ENCODE measurements around the gene DMKN. TPM values are rescaled to one million over a fixed set of nuclear protein-coding genes. Genes with fewer than 3 reads are reported as not detected.

DMKN gene
- polyA plus RNA-seq, 3 donors, result not detected

- intact Hi-C loops (cut with micrococcal nuclease), result no loop called here
These were observed 897 bp upstream of the DMKN start for GRCh38 chr19:35514282-35514809.

GRCh38 chr19:35512831-35513627, 420 bp downstream of the DMKN start:
- peak overlapping the region in 1 of 2 donors; percentile 7 for H3K4me3 Mint-ChIP-seq
- no peak overlapping the region for H3K9ac ChIP-seq (ENCODE audit: insufficient read depth, low read length, poor library complexity, severe bottlenecking)
- H2AFZ ChIP-seq (ENCODE audit: insufficient read depth, low read depth, low read length, poor library complexity, severe bottlenecking), result no peak overlapping the region
- peaks cover 7% of the 10 kb centered on the region for H3K4me1 Mint-ChIP-seq
- H3K27ac Mint-ChIP-seq, result peak overlapping the region in 2 of 7 donors; percentile 7 to 57
- peaks cover 0 to 1% of the 10 kb centered on the region in 2 donors for H3K36me3 Mint-ChIP-seq
- peaks cover 0 to 4% of the 10 kb centered on the region in 2 donors for H3K4me1 ChIP-seq (ENCODE audit: control insufficient read depth in 1 of 2, insufficient read depth in 2 of 2, low read length in 2 of 2)
- DNase-seq, result no peak
- H3K9me3 ChIP-seq (replicated peaks in 1 of 2; ENCODE audit: control insufficient read depth in 1 of 2, insufficient read depth in 1 of 2, low read length in 2 of 2), result no peaks in the 10 kb centered on the region
- H3K27me3 ChIP-seq (ENCODE audit: control insufficient read depth in 2 of 2, insufficient read depth in 2 of 2, low read length in 2 of 2), result peaks cover 18 to 34% of the 10 kb centered on the region in 2 donors
- H3K4me3 ChIP-seq (replicated peaks in 1 of 3; ENCODE audit: low read depth in 2 of 3, low read length in 3 of 3), result no peak overlapping the region
- H3K27me3 Mint-ChIP-seq (ENCODE audit: low read depth in 3 of 3), result peaks cover 46 to 60% (median 47%) of the 10 kb centered on the region in 3 donors
- 94% methylated on average over 14 of the region's 15 CpGs for WGBS (ENCODE audit: insufficient coverage)
- H3K27ac ChIP-seq (ENCODE audit: low read depth in 1 of 2, low read length in 2 of 2), result no peak overlapping the region
- intact Hi-C loops (cut with micrococcal nuclease), result no loop called here
- H3K9me3 Mint-ChIP-seq, result peaks cover 0 to 4% (median 0%) of the 10 kb centered on the region in 7 donors
- no peaks in the 10 kb centered on the region for H4K20me1 ChIP-seq (ENCODE audit: insufficient read depth, low read length)
- H3K79me2 ChIP-seq (ENCODE audit: insufficient read depth, low read length), result no peaks in the 10 kb centered on the region
- TF ChIP-seq, protein P1, sequence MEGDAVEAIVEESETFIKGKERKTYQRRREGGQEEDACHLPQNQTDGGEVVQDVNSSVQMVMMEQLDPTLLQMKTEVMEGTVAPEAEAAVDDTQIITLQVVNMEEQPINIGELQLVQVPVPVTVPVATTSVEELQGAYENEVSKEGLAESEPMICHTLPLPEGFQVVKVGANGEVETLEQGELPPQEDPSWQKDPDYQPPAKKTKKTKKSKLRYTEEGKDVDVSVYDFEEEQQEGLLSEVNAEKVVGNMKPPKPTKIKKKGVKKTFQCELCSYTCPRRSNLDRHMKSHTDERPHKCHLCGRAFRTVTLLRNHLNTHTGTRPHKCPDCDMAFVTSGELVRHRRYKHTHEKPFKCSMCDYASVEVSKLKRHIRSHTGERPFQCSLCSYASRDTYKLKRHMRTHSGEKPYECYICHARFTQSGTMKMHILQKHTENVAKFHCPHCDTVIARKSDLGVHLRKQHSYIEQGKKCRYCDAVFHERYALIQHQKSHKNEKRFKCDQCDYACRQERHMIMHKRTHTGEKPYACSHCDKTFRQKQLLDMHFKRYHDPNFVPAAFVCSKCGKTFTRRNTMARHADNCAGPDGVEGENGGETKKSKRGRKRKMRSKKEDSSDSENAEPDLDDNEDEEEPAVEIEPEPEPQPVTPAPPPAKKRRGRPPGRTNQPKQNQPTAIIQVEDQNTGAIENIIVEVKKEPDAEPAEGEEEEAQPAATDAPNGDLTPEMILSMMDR (IDR thresholded peaks at IDR 0.05), result no peak
- no peak overlapping the region for H3K4me2 ChIP-seq (replicated peaks; ENCODE audit: extremely low read depth, low read length, poor library complexity, severe bottlenecking)
- H3K36me3 ChIP-seq (replicated peaks in 1 of 2; ENCODE audit: control insufficient read depth in 1 of 2, insufficient read depth in 2 of 2, low read length in 2 of 2), result no peaks in the 10 kb centered on the region

More at GRCh38 chr19:35514282-35514809, 897 bp upstream of the DMKN start:
- no peak overlapping the region for H3K4me2 ChIP-seq (replicated peaks; ENCODE audit: extremely low read depth, low read length, poor library complexity, severe bottlenecking)
- no peak for DNase-seq
- Mint-ChIP-seq H3K4me3 (no peak overlapping the region), H3K4me1 (peaks cover 7% of the 10 kb centered on the region), H3K27ac (peak overlapping the region in 1 of 7 donors; percentile 15), H3K27me3 (ENCODE audit: low read depth in 3 of 3) (peaks cover 34 to 47% (median 36%) of the 10 kb centered on the region in 3 donors), H3K36me3 (peaks cover 0 to under 1% of the 10 kb centered on the region in 2 donors), H3K9me3 (peaks cover 0 to 2% (median 0%) of the 10 kb centered on the region in 7 donors)
- peaks cover 0 to 4% of the 10 kb centered on the region in 2 donors for H3K4me1 ChIP-seq (ENCODE audit: control insufficient read depth in 1 of 2, insufficient read depth in 2 of 2, low read length in 2 of 2)
- H4K20me1 ChIP-seq (ENCODE audit: insufficient read depth, low read length), result no peaks in the 10 kb centered on the region
- H3K4me3 ChIP-seq (replicated peaks in 1 of 3; ENCODE audit: low read depth in 2 of 3, low read length in 3 of 3), result no peak overlapping the region
- peaks cover 10 to 21% of the 10 kb centered on the region in 2 donors for H3K27me3 ChIP-seq (ENCODE audit: control insufficient read depth in 2 of 2, insufficient read depth in 2 of 2, low read length in 2 of 2)
- no peaks in the 10 kb centered on the region for H3K79me2 ChIP-seq (ENCODE audit: insufficient read depth, low read length)
- no peak overlapping the region for H2AFZ ChIP-seq (ENCODE audit: insufficient read depth, low read depth, low read length, poor library complexity, severe bottlenecking)
- H3K9ac ChIP-seq (ENCODE audit: insufficient read depth, low read length, poor library complexity, severe bottlenecking), result no peak overlapping the region
- H3K27ac ChIP-seq (ENCODE audit: low read depth in 1 of 2, low read length in 2 of 2), result no peak overlapping the region
- no peaks in the 10 kb centered on the region for H3K9me3 ChIP-seq (replicated peaks in 1 of 2; ENCODE audit: control insufficient read depth in 1 of 2, insufficient read depth in 1 of 2, low read length in 2 of 2)
- TF ChIP-seq, protein P1 (IDR thresholded peaks at IDR 0.05), result no peak
- H3K36me3 ChIP-seq (replicated peaks in 1 of 2; ENCODE audit: control insufficient read depth in 1 of 2, insufficient read depth in 2 of 2, low read length in 2 of 2), result no peaks in the 10 kb centered on the region
- WGBS (ENCODE audit: insufficient coverage), result 50% methylated on average over 6 of the region's 20 CpGs
